IMR-90 (cell line): ENCODE results near the gene EXD1.

Experiments used
- MXI1 ChIP-seq: IDR thresholded peaks from 2 replicates; pipeline ENCODE4 v1.6.1; 2012; ENCODE audit warnings: low read depth, mild to moderate bottlenecking, low read length, moderate library complexity, borderline replicate concordance
- POLR2A ChIP-seq: IDR thresholded peaks from 2 replicates; pipeline ENCODE4 v1.6.1; 2012; ENCODE audit warnings: mild to moderate bottlenecking, low read depth, low read length
- RFX5 ChIP-seq: IDR thresholded peaks from 2 replicates; pipeline ENCODE4 v1.8.0; 2012; ENCODE audit warnings: low read depth, mild to moderate bottlenecking, low read length, moderate library complexity
- SMC3 ChIP-seq: fragments of 150-350 bp; IDR thresholded peaks from 2 replicates; pipeline ENCODE4 v1.6.1; 2016; ENCODE audit warnings: low read depth, mild to moderate bottlenecking, antibody characterized with exemption, low read length, moderate library complexity
- TF ChIP-seq, protein P1 (sequence below): conservative IDR thresholded peaks from 2 replicates; pipeline ENCODE4 v1.5.1; 2012; ENCODE audit warnings: mild to moderate bottlenecking, low read depth, low read length, improper control_type of control experiment

GRCh38 chr15:41161336-41161735 lies 69.2 kb downstream of the EXD1 start:
- TF ChIP-seq POLR2A (no peak), MXI1 (no peak), RFX5 (no peak), SMC3 (no peak)
- TF ChIP-seq, protein P1, sequence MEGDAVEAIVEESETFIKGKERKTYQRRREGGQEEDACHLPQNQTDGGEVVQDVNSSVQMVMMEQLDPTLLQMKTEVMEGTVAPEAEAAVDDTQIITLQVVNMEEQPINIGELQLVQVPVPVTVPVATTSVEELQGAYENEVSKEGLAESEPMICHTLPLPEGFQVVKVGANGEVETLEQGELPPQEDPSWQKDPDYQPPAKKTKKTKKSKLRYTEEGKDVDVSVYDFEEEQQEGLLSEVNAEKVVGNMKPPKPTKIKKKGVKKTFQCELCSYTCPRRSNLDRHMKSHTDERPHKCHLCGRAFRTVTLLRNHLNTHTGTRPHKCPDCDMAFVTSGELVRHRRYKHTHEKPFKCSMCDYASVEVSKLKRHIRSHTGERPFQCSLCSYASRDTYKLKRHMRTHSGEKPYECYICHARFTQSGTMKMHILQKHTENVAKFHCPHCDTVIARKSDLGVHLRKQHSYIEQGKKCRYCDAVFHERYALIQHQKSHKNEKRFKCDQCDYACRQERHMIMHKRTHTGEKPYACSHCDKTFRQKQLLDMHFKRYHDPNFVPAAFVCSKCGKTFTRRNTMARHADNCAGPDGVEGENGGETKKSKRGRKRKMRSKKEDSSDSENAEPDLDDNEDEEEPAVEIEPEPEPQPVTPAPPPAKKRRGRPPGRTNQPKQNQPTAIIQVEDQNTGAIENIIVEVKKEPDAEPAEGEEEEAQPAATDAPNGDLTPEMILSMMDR = no peak
